ENCODE results near the gene HTR4.
"Not testable (repeated sequence)": the region's sequence is repeated elsewhere in the genome, so short reads cannot be mapped to it uniquely, and the experiment has no call there.

HTR4 gene

GRCh38 chr5:148532969-148533670 lies 121.2 kb downstream of the HTR4 start:
- no peak for DNase-seq

GRCh38 chr5:148529450-148529849 lies 124.9 kb downstream of the HTR4 start:
- DNase-seq: not testable (repeated sequence)

DNA sequence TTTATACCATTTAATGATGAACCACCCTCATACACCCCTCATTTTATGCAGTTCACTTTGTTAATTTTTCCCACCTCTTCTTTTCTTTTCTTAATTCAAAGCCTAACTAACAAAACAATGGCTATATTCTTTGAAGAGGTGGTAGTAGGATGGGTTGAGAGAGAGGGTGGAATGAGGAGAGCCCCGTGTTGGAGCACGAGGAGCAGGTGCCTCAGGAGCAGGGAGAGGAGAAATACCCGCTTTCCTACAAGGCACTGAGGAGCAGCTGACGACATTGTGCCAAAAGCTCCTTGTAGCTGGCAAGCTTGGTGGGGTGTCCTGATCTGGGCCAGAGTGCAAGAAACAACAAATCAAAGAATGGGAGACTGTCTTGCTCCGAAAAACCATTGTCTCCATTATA lies 129.6 kb downstream of the HTR4 start:
- DNase-seq: no peak

GRCh38 chr5:148523139-148523538 lies 131.2 kb downstream of the HTR4 start:
- DNase-seq: no peak

DNA sequence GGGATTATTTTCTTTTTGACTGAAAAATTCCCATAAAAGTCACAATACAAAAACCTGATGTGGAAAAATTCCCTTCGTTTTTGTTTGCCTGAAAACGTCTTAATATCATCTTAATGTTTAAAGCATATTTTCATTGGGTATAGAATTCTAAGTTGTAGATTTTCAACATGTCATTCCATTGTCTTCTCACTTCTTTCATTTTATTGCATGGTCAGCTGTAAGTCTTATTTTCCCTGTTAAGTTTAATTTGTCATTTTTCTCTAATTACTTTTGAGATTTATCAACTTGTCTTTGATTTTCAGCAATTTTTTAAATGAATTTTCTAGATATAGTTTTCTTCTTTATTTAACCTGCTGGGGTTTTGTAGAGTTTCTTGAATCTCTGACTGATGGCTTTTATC lies 138.9 kb downstream of the HTR4 start:
- DNase-seq: no peak

- DNase-seq: no peak
Observed at GRCh38 chr5:148514344-148514743, 140.0 kb downstream of the HTR4 start.

DNA sequence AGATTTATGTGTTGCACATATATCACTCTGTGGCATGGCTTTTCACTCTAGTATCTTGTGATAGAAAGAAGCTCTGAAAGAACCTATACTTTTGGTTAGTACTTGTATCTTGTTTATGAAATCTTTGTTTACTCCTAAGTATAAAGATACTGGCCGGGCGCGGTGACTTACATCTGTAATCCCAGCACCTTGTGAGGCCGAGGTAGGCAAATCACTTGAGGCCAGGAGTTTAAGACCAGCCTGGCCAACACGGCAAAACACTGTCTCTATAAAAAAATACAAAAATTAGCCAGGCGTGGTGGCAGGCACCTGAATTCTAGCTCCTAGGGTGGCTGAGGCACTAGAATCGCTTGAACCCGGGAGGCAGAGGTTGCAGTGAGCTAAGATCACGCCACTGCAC lies 141.8 kb downstream of the HTR4 start:
- DNase-seq: no peak

- DNase-seq: no peak
Observed at GRCh38 chr5:148511810-148512347, 142.4 kb downstream of the HTR4 start.

- no peak for DNase-seq
Observed at GRCh38 chr5:148509893-148510292, 144.4 kb downstream of the HTR4 start.

- no peak for DNase-seq
Observed at GRCh38 chr5:148507648-148508047, 146.7 kb downstream of the HTR4 start.

- DNase-seq: no peak
Observed at GRCh38 chr5:148499452-148499851, 154.9 kb downstream of the HTR4 start.

DNA sequence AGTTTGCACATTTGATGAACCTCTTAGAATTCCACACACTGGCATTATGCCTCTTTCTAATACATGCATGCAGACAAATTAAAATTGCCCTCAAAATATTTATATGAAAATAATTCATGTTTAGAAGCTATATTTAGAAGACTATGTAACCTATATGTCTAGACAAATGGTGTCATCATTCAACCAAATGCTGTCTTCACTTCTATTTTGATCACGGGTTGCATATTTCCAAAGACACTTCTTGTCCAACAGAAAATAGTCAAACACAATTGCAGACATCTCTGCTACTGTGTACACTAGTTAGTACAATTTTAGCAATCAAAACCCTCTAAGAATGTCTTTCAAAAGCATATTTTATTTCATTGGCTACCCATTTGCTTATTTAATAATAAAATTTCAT lies 156.6 kb downstream of the HTR4 start:
- no peak for DNase-seq

GRCh38 chr5:148492351-148492750 lies 162.0 kb downstream of the HTR4 start:
- no peak for DNase-seq

GRCh38 chr5:148491793-148492184 lies 162.5 kb downstream of the HTR4 start:
- no peak for DNase-seq

DNA sequence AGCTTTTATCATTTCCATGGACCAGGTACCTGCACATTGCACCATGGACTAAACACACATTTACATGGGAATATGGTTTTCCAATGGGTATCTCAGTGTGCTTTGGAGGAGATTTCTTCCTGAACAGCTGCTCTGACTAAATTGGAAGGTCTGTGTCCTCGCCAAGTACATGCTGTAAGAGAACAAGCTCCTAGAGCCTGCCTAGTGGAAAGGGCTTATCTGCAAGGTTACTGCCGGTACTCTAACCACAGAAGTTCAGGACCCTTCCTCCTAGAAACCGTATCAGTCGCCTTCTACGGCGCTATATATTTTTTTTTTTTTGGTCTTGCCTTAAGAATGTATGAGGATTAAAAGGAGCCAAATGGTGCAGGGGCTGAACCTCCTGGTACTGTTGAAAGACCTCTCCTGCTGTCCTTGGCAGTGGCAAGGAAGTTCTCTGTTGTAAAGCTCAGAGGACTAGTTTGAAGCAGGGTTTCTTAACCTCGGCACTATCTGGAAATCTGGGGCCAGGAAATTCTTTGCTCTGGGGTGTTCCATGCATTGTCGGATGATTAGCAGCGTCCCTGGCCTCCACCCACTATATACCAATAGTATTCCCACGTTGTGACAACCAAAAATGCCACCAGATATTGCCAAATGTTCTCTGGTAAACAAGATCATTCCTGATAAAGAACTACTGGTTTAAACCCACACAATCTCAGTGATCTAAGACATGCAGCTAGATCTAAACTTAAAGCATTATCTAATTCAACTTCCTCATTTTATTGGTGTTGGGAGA lies 163.1 kb downstream of the HTR4 start:
- DNase-seq: no peak

DNA sequence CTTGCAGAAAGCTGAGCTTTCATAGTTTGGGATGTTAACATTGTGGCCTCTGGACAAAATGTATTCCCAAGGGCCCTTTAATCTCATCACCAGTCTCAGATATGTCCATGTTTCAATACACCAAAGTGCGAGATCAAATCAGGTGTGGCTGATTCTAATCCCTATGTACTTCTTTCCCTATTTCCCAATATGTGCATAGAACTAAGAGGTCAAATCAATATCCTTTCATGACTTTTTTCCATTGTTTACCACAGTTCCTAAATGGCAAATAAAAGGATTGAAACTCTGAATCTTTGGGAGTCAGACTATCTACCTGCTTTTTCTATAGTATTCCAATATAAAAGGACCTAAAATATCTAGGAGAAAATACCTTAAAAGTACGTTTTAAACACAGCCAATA lies 165.6 kb downstream of the HTR4 start:
- no peak for DNase-seq

- no peak for DNase-seq
Observed at GRCh38 chr5:148486456-148486855, 167.9 kb downstream of the HTR4 start.

DNA sequence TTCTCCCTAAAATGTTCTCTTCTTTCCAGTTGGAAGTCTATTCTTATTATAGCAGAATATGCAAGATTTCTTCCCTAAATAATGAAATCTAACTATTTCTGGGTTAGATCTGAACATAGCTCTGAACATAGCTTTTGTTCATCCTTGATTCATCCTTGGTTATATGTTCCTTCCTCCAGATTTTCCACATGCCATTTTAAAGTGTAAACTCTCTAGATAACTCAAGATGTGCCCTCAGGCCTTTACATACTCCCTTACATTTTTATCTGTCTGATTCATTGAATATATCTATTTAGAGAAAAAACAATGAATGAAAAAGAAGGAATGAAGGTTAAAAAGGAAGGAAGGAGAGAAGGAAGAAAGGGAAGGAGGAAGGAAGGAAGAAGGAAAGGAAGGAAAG lies 169.7 kb downstream of the HTR4 start:
- DNase-seq: no peak

DNA sequence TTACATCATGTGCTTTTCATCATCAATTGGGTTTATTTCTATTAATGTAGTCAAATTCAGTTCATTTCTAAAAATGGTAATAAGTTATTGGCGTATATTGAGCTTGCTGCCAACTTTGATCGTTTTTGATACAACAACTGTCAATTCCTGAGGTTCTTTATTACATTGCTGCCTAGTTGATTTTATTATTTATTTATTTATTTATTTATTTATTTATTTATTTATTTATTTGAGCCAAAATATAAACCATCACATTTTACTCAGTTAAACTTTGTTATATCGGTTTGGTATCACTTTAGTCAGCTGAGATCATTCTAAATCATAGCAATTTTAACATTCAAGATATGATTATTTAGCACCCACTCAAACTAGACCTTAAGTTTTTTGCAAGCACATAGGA lies 170.6 kb downstream of the HTR4 start:
- DNase-seq: no peak

- DNase-seq: peak; percentile 19
Observed at GRCh38 chr5:148482697-148483462, 171.4 kb downstream of the HTR4 start.

- no peak for DNase-seq
Observed at GRCh38 chr5:148482196-148482595, 172.1 kb downstream of the HTR4 start.

- DNase-seq: no peak
Observed at GRCh38 chr5:148477429-148477828, 176.9 kb downstream of the HTR4 start.

DNA sequence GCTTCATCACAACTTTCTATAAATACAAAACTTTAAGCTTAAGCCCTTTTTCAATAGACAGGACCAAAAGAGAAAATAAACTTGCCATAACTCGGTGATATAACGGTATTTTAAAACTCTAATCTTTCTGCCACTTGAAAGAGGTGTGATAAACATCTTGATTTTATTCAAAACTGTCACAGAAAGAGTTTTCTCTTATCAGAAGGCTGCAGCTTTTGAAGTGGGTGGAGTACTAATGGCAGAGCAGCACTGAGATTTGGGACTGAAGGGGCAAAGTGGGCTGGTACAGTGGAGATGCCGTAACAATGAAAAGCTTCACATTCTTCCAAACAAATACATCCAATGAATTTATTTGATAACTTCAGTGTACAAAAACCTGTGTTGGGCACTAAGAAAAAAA lies 178.0 kb downstream of the HTR4 start:
- no peak for DNase-seq
